Muscle of arm (tissue), 12 donors: ENCODE results near the gene FAM20A. TPM values are rescaled to one million over a fixed set of nuclear protein-coding genes. Genes with fewer than 3 reads are reported as not detected.

Source experiments
- DNase-seq: peaks from one replicate; pipeline ENCODE4 v3.0.0-alpha.2; 2013
- polyA plus RNA-seq, 12 donors: library from polyadenylated mRNA; unstranded; fragments of 120-200 nt; gene quantifications; one replicate each; pipeline ENCODE4 v1.2.1, GENCODE V29; 2013; ENCODE audit not compliant: insufficient read length in 12 of 12

Gene FAM20A
- polyA plus RNA-seq, 12 donors = 5.3 to 12.9 (median 8.5) TPM; not detected in 1

- no peak for DNase-seq
Measured at GRCh38 chr17:68611353-68612208, 10.4 kb upstream of the FAM20A start.

DNA sequence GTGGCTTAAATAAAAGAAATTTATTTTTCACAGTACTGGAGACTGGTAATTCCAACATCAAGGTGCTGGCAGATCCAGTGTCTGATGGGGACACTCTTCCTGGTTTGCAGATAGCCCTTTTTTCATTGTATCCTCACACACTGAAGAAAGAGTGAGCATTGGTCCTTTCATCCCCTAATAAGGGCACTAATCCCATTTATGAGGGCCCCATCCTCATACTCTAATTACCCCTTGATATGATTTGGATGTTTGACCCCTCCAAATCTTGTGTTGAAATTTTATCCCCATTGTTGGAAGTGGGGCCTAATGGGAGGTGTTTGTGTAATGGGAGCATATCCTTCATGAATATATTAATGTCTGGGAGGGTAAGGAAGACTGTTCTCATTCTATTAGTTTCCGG, 9.4 kb upstream of the FAM20A start:
- DNase-seq = no peak

DNA sequence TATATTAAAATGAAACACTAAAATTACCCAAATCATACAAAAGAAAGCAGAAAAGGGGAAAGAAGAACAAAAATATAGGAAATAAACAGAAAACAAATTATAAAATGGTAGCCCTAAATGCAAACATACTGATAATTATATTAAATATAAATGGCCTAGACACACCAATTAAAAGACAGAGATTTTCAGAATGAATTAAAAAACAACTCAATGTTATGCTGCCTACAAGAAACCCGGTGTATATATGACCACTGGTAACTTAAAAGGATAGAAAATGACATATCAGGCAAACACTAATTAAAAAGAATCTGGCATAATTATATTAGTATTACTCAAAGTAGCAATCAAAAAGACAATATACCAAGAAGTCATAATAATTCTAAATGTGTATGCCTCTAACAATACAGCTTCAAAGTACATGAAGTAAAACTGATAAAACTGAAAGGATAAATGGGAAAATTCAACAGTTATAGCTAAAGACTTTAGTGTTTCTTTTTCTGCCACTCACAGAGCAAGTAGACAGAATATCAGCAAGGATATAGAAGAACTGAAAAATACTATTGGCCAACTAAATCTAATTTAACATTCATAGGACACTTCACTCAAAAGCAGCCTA, 7.5 kb upstream of the FAM20A start:
- DNase-seq = no peak

- DNase-seq = no peak
Measured at GRCh38 chr17:68606451-68607307, 5.5 kb upstream of the FAM20A start.

DNA sequence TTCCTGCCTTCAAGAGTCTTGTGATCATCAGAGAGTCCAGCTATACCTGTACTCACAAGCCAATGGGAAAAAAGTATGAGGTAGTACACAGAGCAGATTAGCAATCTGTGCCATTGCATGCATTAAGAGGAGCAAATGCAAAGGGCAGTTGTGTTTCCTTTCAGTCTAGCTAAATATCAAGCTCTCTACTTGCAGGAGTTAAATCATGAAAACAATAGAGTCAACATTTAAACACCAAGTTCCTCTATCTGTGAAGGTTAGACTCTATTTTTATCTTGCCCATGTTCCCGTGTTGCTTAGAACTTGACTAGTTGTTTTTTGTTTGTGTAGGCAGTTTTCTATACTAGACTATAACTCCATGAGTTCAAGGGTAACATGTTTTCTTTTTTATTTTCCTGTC, 4.7 kb upstream of the FAM20A start:
- no peak for DNase-seq

DNA sequence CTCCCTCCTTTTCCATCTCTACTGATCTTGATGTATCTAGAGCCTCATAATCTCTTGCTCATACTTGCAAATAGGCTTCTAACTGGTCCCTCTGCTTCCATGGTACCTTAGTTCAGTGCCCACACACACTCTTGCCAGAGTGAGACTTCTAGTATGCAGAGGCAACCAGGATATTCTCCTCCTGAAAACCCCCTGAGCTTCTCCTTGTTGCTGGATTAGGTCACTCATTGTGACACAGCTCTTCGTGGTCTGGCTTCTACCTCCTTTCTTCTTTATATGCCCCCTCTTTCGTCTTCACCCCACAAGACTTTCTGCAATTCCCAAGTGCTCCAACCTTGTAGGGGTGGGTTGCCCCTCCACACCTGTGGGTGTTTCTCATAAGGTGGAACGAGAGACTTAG, 2.5 kb upstream of the FAM20A start:
- no peak for DNase-seq

GRCh38 chr17:68603027-68603426, 1.9 kb upstream of the FAM20A start:
- DNase-seq = no peak

DNA sequence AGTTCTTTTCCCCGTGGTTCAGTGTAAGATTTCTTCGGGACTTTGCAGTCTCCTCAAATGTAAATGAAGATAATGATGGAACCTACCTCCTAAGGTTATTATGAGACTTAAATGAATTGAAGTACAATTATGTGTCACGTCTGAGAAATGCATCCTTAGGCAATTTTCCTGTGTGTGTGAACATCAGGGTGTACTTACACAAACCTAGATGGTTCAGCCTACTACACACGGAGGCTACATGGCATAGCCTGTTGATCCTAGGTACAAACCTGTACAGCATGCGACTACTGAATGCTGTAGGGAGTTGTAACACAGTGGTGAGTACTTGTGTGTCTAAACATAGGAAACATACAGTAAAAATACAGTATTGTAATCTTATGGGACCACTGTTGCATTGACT, 1.1 kb upstream of the FAM20A start:
- DNase-seq = no peak

DNA sequence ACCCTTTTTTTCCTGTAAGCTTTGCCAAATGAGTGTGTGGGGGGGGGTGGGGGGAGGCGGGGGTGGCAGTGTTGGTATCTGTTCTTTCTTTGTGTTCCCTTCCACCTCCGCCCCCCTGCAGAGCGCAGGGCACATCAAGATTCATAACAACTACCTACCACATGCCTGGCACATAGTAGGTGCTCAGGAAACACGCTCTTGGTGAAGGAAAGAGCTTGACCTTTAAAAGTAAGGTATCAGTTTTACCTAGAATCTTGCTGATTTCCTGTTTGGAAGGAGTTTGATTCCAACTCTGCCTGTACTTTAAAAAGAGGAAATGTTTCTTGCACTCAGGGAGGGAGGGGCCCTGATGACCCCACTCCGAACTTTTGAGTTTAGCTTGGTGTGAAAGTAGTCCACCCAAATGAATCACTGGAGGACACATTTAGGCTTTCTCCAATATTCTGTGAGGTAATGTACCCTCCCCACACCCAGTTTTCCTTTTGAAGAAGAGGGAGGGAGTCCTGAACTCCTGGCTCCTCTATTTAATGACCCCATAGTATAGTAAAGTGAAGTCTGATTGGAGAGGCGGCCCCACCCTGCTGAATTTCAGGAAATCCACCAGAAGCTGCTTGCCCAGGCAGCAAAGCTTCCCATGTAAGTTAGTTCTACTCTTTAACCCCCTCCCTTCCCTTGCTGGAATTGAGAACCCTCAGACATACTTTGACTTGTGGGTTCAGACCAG, 560 bp upstream of the FAM20A start:
- DNase-seq = no peak

GRCh38 chr17:68600067-68600930, 868 bp downstream of the FAM20A start:
- DNase-seq = no peak

DNA sequence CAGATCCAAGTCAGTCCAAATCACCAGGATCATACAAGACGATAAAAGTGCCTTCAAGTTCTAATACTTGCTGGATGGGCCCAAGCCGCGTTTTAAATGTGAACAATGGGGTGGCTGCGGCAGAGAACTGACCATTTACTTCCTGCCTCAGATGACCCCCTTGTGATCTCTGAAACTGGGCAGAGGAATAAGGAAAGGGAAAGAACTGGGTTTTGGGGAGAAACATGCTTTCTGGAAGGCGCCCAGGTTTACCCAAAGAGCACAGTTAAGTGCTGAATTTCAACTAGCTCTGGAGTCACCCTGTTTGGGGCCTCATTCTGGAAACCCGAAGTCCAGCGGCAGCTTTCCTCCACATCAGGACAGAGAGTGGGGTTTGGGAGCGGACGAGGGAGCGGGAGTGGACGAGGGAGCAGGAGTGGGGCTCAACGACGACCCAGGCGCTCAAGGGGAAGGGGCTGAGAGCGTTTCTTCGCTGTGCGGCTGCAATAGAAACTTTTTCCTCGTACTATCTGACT, 1.6 kb downstream of the FAM20A start:
- no peak for DNase-seq

DNA sequence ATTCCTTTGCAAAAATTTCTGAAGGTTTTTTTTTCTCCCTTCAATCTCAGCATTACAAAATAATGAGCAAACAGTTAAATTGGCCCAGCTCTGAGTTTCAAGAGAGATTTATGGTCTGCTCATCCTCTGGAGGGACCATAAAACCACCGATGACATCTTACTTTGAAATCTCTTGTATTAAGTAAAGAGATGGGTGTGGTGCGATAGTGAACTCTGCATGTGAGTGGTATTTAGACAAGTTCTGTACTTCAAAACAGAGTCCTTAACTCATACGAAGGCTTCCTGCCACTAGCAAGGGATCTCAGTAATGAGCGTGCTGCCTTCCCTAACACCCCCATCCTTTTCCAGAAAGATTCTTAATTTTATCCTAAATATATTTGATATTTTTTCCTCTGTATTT, 2.1 kb downstream of the FAM20A start:
- DNase-seq = no peak

GRCh38 chr17:68598545-68598961, 2.6 kb downstream of the FAM20A start:
- DNase-seq = no peak

DNA sequence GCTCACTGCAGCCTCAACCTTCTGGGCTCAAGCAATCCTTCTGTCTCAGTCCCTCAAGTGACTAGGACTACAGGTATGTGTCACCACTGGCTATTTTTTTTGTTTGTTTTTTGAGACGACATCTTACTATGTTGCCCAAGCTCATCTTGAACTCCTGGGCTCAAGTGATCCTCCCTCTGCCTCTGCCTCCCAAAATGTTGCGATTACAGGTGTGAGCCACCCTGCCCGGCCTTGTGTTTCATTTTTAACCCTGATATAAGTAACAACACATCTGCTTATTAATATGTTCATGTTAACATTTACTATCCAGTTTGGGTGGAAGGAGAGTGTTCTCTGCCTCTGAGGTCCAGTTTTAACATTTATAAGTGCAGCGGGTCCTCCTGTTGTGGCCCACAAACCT, 3.1 kb downstream of the FAM20A start:
- no peak for DNase-seq

GRCh38 chr17:68596411-68596945, 4.7 kb downstream of the FAM20A start:
- no peak for DNase-seq

GRCh38 chr17:68595986-68596385, 5.2 kb downstream of the FAM20A start:
- DNase-seq = no peak

DNA sequence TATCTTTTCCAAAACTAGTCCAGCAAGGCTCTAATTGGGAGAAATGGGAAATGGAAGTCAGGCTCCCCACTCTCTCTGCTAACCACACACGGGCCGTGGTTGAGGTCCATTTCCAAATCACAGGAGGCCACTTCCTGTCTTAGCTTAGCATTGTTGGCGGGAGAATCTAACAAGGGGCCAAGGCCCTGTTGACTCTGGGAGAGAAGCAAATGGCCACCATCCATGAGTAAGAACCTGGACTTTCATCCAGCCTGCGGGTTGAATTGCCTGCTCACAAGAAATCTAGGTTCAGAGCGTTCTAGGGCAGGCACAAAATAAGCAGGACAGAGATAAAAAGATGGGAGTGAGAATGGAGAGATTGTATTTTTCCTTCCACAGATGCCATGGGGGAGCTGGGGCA, 5.7 kb downstream of the FAM20A start:
- no peak for DNase-seq

DNA sequence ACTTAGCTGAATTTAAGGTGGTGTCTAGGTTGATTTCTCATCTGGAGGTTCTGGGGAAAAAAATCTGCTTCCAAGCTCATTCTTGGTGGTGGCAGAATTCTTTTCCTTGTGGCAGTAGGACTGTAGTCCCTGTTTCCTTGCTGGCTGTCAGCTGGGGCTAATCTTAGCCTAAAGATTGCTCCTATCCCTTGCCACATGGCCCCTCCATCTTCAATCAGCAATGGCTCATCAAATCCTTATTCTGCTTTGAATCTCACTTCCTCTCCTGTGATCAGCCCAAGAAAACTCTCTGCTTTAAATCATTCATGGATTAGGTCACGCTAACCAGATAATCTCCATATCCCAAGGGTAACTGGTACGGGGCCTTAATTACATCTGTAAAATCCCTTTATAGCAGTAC, 6.6 kb downstream of the FAM20A start:
- no peak for DNase-seq

GRCh38 chr17:68592682-68593641, 8.2 kb downstream of the FAM20A start:
- DNase-seq = peak; percentile 79
